Measurements from ENCODE around the gene RALBP1.

Gene RALBP1

DNA sequence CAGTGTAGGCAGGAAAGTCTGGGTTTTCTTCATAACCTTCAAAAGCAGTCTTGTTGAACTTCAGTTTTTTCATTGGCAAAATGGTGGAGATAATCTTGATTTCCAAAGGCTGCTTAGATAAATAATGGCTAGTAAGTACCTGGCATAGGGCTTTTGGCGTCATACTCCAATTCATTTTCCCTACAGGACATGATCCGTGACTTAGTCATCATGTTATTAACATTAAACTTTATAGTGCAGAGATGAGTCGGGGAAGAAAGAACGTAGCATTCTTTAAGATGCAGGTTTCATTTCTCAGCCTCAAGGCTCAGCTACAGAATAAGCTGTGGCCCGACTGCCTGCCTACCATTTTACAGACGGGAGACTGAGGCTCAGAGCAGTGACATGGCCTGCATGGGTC lies 64.0 kb downstream of the RALBP1 start:
- peaks cover 10% of the 10 kb centered on the region for H3K36me3 ChIP-seq (ENCODE audit: control insufficient read depth, insufficient read depth, low read length)
- TF ChIP-seq CTCF (IDR thresholded peaks at IDR 0.05; ENCODE audit: insufficient read depth, low read length, poor library complexity, severe bottlenecking), result no peak
- no peak for DNase-seq (ENCODE audit: extremely low read depth, insufficient read length)
- H3K27me3 ChIP-seq (replicated peaks; ENCODE audit: control insufficient read depth, insufficient read depth, low read length), result no peaks in the 10 kb centered on the region
- no peak overlapping the region for H3K4me3 ChIP-seq (replicated peaks; ENCODE audit: low read depth, low read length)

DNA sequence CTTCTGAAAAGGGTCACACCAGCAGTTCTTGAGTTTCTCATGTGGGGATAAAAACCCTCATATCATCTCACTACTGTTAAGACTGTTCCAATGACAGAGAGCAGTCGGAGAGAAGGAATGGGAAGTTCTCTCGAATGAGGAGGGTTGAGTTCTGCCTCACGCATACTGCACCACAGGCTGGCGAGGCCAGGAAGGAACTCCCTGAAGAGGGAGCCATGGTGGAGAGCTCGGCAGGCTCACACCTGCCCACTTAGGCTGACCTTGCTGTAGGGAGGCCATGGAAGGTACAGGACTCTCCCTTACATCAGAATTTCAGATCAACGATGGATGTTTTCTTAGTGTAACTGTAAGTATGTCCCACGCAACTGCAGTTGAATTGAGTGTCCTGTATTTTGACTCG lies 64.6 kb downstream of the RALBP1 start:
- no peak overlapping the region for H3K4me3 ChIP-seq (replicated peaks; ENCODE audit: low read depth, low read length)
- TF ChIP-seq CTCF (IDR thresholded peaks at IDR 0.05; ENCODE audit: insufficient read depth, low read length, poor library complexity, severe bottlenecking), result no peak
- peaks cover 10% of the 10 kb centered on the region for H3K36me3 ChIP-seq (ENCODE audit: control insufficient read depth, insufficient read depth, low read length)
- no peaks in the 10 kb centered on the region for H3K27me3 ChIP-seq (replicated peaks; ENCODE audit: control insufficient read depth, insufficient read depth, low read length)
- no peak for DNase-seq (ENCODE audit: extremely low read depth, insufficient read length)

GRCh38 chr18:9542924-9543323 lies 67.6 kb downstream of the RALBP1 start:
- DNase-seq (ENCODE audit: extremely low read depth, insufficient read length), result no peak
- TF ChIP-seq CTCF (IDR thresholded peaks at IDR 0.05; ENCODE audit: insufficient read depth, low read length, poor library complexity, severe bottlenecking), result no peak
- Histone ChIP-seq H3K4me3 (replicated peaks; ENCODE audit: low read depth, low read length) (no peak overlapping the region), H3K27me3 (replicated peaks; ENCODE audit: control insufficient read depth, insufficient read depth, low read length) (no peaks in the 10 kb centered on the region), H3K36me3 (ENCODE audit: control insufficient read depth, insufficient read depth, low read length) (peaks cover 9% of the 10 kb centered on the region)

DNA sequence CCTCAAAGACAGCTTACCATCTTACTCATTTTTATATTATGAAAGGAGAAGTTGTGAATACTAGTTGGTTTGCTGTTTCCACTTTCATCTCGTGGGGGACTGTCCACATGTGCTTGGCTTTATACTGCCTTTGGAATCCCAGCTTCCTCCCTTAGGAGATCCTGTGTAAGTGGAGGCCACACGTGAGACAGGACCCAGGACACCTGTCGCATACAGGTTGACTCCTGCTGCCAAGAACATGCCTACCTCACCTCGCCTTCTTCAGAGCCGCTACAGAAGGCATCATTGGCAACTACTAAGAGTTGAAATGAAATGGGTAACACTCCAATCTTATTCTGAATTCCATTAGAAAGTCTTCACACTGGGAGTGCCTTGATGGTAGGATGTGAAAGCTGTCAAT lies 69.7 kb downstream of the RALBP1 start:
- Histone ChIP-seq H3K4me3 (replicated peaks; ENCODE audit: low read depth, low read length) (no peak overlapping the region), H3K36me3 (ENCODE audit: control insufficient read depth, insufficient read depth, low read length) (peaks cover 9% of the 10 kb centered on the region), H3K27me3 (replicated peaks; ENCODE audit: control insufficient read depth, insufficient read depth, low read length) (no peaks in the 10 kb centered on the region)
- TF ChIP-seq CTCF (IDR thresholded peaks at IDR 0.05; ENCODE audit: insufficient read depth, low read length, poor library complexity, severe bottlenecking), result no peak
- DNase-seq (ENCODE audit: extremely low read depth, insufficient read length), result no peak

DNA sequence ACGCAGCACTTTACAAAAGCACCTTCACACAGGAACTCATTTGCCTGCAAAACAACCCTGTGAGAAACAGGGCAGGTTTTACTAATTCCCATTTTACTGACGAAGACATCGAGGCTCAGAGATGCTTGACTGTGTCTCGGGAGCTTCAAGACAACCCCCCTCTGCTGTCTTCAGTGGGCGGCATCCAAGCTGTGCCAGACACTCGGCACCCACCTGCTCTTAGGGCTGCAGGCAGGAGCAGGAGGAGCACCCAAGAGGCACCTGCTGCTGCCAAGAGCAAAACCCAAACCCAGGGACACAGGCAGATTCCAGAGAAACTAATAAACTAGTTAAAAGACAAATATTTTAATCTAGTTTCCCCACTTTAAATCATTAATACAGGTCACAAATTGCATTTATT lies 71.2 kb downstream of the RALBP1 start:
- DNase-seq (ENCODE audit: extremely low read depth, insufficient read length), result no peak
- no peak for TF ChIP-seq CTCF (IDR thresholded peaks at IDR 0.05; ENCODE audit: insufficient read depth, low read length, poor library complexity, severe bottlenecking)
- Histone ChIP-seq H3K36me3 (ENCODE audit: control insufficient read depth, insufficient read depth, low read length) (peaks cover 10% of the 10 kb centered on the region), H3K27me3 (replicated peaks; ENCODE audit: control insufficient read depth, insufficient read depth, low read length) (no peaks in the 10 kb centered on the region), H3K4me3 (replicated peaks; ENCODE audit: low read depth, low read length) (no peak overlapping the region)

DNA sequence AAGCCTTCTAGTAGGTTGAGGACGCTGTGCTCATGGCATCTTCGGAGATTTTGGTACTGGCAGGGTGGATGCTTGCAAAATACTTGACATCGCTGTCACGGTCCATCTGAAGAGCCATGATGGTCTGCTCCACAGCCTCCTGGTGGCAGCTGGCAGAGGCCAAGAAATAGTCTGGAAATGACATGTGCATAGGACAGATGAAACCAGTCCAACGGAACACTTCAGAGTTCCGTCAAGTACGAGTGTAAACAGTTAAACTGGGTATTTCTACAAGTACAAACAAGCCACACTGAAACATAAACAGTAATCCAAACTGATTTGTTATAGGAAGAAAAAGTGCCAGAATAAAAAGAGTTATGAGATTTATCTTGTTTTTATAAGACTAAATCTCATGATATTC lies 72.5 kb downstream of the RALBP1 start:
- H3K36me3 ChIP-seq (ENCODE audit: control insufficient read depth, insufficient read depth, low read length), result peaks cover 12% of the 10 kb centered on the region
- no peak overlapping the region for H3K4me3 ChIP-seq (replicated peaks; ENCODE audit: low read depth, low read length)
- H3K27me3 ChIP-seq (replicated peaks; ENCODE audit: control insufficient read depth, insufficient read depth, low read length), result no peaks in the 10 kb centered on the region
- no peak for TF ChIP-seq CTCF (IDR thresholded peaks at IDR 0.05; ENCODE audit: insufficient read depth, low read length, poor library complexity, severe bottlenecking)
- DNase-seq (ENCODE audit: extremely low read depth, insufficient read length), result no peak
